Thyroid gland (tissue), 4 donors: ENCODE data around the gene PLA2G6. TPM values are rescaled to one million over a fixed set of nuclear protein-coding genes. Genes with fewer than 3 reads are reported as not detected.
A peak's percentile ranks its signal among the peaks of the same experiment; 100 is the strongest.

ENCODE experiments used
- DNase-seq, 2 donors: peaks; one replicate each; pipeline ENCODE4 v3.0.0-alpha.2; 2019
- H3K27ac ChIP-seq, 3 donors: fragments of 200-600 bp; sonication (generic); 1 replicate in 2 of 3; 2 replicates in 1 of 3; pipeline ENCODE4 v1.5.1; 2016 to 2019; ENCODE audit warnings: mild to moderate bottlenecking in 1 of 3, moderate library complexity in 1 of 3
- H3K27me3 ChIP-seq: fragments of 200-600 bp; sonication (generic); one replicate; pipeline ENCODE4 v1.5.1; 2019
- H3K36me3 ChIP-seq, 2 donors: fragments of 200-600 bp; sonication (generic); one replicate each; pipeline ENCODE4 v1.5.1; 2016 to 2019
- H3K4me1 ChIP-seq, 2 donors: fragments of 200-600 bp; sonication (generic); one replicate each; pipeline ENCODE4 v1.5.1; 2017 to 2019
- H3K4me3 ChIP-seq, 3 donors: fragments of 200-600 bp; sonication (generic); replicated peaks in 1 of 3; 1 replicate in 2 of 3; 2 replicates in 1 of 3; pipeline ENCODE4 v1.5.1; 2016; ENCODE audit warnings: mild to moderate bottlenecking in 1 of 3
- H3K9me3 ChIP-seq: fragments of 200-600 bp; sonication (generic); one replicate; pipeline ENCODE4 v1.5.1; 2017
- POLR2A ChIP-seq, 2 donors: fragments of 450-650 bp; IDR thresholded peaks; one replicate each; pipeline ENCODE4 v1.6.1; 2017; ENCODE audit warnings: antibody characterized with exemption in 2 of 2, mild to moderate bottlenecking in 2 of 2, moderate library complexity in 1 of 2
- WGBS, 2 donors: methylation state at CpG; one replicate each; pipeline ENCODE4 v1.1.5; 2017; 5-methylcytosine and 5-hydroxymethylcytosine counted together
- intact Hi-C: fragments of 100-400 bp; cut with DNase I; formaldehyde crosslinking; loops from one replicate; pipeline ENCODE4 v1.15.1; 2023
- total RNA-seq, 4 donors: library from RNA; depleted of rRNA; stranded (reverse); fragments of >200 nt; gene quantifications; one replicate each; pipeline ENCODE4 v1.2.3, GENCODE V29; 2016
- TF ChIP-seq, protein P1 (sequence below), 6 experiments: fragments of 200-600 bp in 3 of 6; fragments of 450-650 bp in 3 of 6; sonication (generic) in 3 of 6; IDR thresholded peaks; one replicate each; pipeline ENCODE4 v1.5.1; 2016 to 2019; ENCODE audit warnings: antibody characterized with exemption in 6 of 6, mild to moderate bottlenecking in 2 of 6, inconsistent platforms in 1 of 6, moderate library complexity in 1 of 6

PLA2G6 gene
- total RNA-seq, 4 donors from 2014 or later = 106 to 122 (median 112) TPM

DNA sequence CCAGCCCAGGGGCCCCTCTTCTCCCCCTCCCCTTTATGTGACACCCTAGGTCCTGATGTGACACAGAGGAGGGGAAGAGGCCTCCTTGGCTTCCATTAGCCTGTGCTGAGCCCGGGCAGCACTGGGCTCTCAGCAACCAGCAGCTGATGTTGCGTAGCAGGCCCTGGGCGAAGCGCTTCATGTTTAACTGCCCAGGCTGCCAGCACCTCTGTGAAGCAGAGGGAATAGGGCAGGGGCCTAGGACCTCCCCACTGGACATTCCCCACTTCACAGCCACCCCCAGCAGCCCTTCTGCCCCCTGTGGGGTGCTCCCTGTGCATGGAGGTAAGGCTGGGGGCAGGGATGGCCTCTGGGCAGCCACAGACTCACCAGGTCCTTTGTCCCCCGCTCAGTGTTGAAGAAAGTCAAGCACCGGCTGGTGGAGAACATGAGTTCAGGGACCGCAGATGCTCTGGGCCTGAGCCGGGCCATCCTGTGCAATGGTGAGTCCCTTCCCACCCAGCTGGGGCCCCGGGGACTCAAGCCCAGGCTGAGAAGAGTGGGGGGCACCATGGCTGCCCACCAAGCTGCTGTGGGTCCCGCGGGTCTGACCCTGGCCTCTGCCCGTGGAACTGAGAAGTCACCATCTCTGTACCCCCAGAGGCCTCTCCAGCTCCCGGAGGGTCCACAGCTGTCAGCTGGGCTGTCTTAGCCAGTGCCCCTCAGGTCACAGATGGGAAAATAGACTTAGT, 112.8 kb downstream of the PLA2G6 start:
- 92 to 93% methylated on average over 5 to 8 of the region's 13 CpGs for WGBS, 2 donors
- TF ChIP-seq POLR2A (IDR thresholded peaks at IDR 0.05) = no peak
- TF ChIP-seq, protein P1, sequence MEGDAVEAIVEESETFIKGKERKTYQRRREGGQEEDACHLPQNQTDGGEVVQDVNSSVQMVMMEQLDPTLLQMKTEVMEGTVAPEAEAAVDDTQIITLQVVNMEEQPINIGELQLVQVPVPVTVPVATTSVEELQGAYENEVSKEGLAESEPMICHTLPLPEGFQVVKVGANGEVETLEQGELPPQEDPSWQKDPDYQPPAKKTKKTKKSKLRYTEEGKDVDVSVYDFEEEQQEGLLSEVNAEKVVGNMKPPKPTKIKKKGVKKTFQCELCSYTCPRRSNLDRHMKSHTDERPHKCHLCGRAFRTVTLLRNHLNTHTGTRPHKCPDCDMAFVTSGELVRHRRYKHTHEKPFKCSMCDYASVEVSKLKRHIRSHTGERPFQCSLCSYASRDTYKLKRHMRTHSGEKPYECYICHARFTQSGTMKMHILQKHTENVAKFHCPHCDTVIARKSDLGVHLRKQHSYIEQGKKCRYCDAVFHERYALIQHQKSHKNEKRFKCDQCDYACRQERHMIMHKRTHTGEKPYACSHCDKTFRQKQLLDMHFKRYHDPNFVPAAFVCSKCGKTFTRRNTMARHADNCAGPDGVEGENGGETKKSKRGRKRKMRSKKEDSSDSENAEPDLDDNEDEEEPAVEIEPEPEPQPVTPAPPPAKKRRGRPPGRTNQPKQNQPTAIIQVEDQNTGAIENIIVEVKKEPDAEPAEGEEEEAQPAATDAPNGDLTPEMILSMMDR (IDR thresholded peaks at IDR 0.05) = no peak
- H3K27ac ChIP-seq = peak overlapping the region; percentile 26 to 53 (median 49)
- H3K27me3 ChIP-seq = no peaks in the 10 kb centered on the region
- no peaks in the 10 kb centered on the region for H3K9me3 ChIP-seq
- DNase-seq = no peak
- H3K36me3 ChIP-seq = peaks cover 70 to 72% of the 10 kb centered on the region in 2 donors
- no peak overlapping the region for H3K4me3 ChIP-seq
- no peaks in the 10 kb centered on the region for H3K4me1 ChIP-seq
- intact Hi-C loops = no loop called here

DNA sequence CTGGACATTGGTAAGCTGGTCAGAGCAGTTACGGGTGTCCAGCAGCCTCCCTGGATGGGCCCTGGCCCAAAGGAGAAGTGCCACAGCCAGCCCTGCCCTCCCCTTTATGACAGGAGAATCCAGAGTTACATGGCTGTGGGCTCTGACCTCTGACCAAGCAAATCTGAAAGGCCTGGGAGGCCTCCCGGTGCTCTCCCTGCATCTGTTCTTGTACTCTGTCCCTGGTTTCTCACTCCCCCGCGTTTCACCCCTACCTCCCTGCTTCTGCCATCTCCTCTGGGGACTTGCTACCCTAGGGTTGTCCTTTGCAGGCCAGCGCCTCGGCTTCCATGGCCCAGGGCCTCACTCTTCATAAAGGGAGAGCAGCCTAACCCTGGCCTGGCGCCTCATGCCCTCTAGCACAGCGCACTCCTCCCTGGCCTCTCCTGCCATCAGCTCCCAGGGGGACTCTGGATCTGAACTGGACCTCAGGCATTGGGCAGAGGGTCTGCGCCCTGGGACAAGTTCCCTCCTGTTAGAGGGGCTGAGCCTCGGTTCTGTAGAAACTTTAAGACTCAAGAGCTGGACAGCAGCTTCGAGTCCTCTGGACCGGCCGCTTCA, 113.8 kb downstream of the PLA2G6 start:
- Histone ChIP-seq H3K27ac (no peak overlapping the region), H3K4me3 (no peak overlapping the region), H3K36me3 (peaks cover 62 to 64% of the 10 kb centered on the region in 2 donors), H3K9me3 (no peaks in the 10 kb centered on the region), H3K27me3 (no peaks in the 10 kb centered on the region), H3K4me1 (no peaks in the 10 kb centered on the region)
- TF ChIP-seq, protein P1 (IDR thresholded peaks at IDR 0.05) = no peak
- no peak for TF ChIP-seq POLR2A (IDR thresholded peaks at IDR 0.05)
- DNase-seq = no peak
- WGBS, 2 donors = 93 to 95% methylated on average over 12 to 13 of the region's 13 CpGs
- intact Hi-C loops = no loop called here

DNA sequence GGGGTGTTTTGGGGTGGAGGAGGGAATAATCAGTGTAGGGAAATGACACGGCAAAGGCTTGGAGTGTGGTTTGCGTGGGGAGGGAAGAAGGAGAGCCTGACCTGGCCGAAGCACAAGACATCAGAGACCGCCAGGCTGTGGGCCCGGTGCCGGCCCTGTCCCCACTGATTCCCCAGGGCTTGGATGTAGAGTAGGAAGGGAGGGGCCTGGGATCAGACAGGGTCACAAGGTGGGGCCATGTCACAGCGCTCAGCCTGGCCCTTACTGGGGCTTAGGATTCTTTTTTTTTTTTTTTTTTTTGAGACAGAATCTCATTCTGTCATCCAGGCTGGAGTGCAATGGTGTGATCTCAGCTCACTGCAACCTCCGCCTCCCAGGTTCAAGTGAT, 114.6 kb downstream of the PLA2G6 start:
- no peak for DNase-seq
- no peaks in the 10 kb centered on the region for H3K9me3 ChIP-seq
- no peak overlapping the region for H3K4me3 ChIP-seq
- no peak overlapping the region for H3K27ac ChIP-seq
- intact Hi-C loops = no loop called here
- H3K36me3 ChIP-seq = peaks cover 54 to 56% of the 10 kb centered on the region in 2 donors
- TF ChIP-seq, protein P1 (IDR thresholded peaks at IDR 0.05) = no peak
- TF ChIP-seq POLR2A (IDR thresholded peaks at IDR 0.05) = no peak
- 78 to 88% methylated on average over 8 of the region's 8 CpGs for WGBS, 2 donors
- no peaks in the 10 kb centered on the region for H3K27me3 ChIP-seq
- H3K4me1 ChIP-seq = no peaks in the 10 kb centered on the region

DNA sequence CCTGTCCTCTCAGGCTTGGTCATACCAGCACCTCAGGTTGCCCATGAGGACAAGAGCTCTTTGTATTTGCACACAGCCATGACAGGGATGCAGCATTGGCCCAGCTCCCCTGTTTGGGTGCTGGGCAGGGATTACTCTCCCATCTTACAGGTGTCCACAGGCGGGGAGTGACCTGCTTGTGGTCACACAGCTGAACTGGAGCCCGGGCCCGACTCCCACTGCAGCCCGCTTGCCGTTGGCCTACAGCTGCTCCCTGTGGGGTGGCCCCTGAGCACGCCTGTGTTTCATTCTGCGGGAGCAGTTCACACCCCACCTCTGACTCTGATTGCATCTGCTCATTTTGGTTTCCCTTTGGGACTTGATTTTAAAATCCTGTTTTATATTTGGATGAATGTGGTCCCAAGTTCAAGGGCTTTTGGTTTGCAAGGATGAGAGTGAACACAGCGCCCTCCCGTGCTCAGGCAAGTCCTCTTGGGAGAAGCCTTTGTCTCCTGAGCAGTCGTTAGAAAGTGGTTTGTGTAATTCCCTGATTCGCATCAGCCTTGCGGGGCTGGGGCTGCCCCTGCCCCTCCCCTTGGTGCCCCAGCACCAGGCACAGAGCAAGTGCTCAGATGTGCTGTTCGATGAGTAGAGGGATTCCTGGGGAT, 115.1 kb downstream of the PLA2G6 start:
- H3K27ac ChIP-seq = no peak overlapping the region
- intact Hi-C loops = no loop called here
- no peaks in the 10 kb centered on the region for H3K4me1 ChIP-seq
- H3K27me3 ChIP-seq = no peaks in the 10 kb centered on the region
- no peak for DNase-seq
- whole genome bisulfite sequencing, 2 donors = 84% methylated on average over 13 of the region's 13 CpGs
- TF ChIP-seq, protein P1 (IDR thresholded peaks at IDR 0.05) = no peak
- no peak for TF ChIP-seq POLR2A (IDR thresholded peaks at IDR 0.05)
- H3K9me3 ChIP-seq = no peaks in the 10 kb centered on the region
- peaks cover 49 to 51% of the 10 kb centered on the region in 2 donors for H3K36me3 ChIP-seq
- no peak overlapping the region for H3K4me3 ChIP-seq

DNA sequence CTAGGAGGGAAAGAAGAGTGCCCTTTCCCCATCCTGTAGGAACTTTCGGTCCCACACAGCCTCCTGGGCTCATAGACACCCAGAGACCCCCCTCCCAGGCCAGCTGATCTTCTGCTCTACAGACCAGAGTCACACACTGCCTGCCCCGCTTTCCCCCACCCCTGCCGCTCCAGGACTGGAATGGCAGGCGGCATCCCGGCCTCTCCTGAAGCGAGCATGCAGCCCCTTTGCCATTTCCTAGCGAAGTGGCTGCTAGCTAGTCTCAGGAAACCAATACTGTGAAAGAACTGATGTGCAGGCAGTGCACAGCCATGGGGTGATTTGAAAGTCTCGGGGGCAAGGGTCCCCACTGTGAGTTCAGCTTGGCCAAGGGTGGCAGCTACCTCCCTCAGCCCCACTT, 116.1 kb downstream of the PLA2G6 start:
- no peak overlapping the region for H3K4me3 ChIP-seq
- intact Hi-C loops = no loop called here
- TF ChIP-seq, protein P1 (IDR thresholded peaks at IDR 0.05) = no peak
- TF ChIP-seq POLR2A (IDR thresholded peaks at IDR 0.05) = no peak
- no peak overlapping the region for H3K27ac ChIP-seq
- H3K36me3 ChIP-seq = peaks cover 46 to 48% of the 10 kb centered on the region in 2 donors
- no peaks in the 10 kb centered on the region for H3K9me3 ChIP-seq
- no peaks in the 10 kb centered on the region for H3K27me3 ChIP-seq
- 96% methylated on average over 7 to 8 of the region's 8 CpGs for WGBS, 2 donors
- no peaks in the 10 kb centered on the region for H3K4me1 ChIP-seq
- DNase-seq = no peak
